ENCODE measurements around the gene MTUS2.

MTUS2 gene

DNA sequence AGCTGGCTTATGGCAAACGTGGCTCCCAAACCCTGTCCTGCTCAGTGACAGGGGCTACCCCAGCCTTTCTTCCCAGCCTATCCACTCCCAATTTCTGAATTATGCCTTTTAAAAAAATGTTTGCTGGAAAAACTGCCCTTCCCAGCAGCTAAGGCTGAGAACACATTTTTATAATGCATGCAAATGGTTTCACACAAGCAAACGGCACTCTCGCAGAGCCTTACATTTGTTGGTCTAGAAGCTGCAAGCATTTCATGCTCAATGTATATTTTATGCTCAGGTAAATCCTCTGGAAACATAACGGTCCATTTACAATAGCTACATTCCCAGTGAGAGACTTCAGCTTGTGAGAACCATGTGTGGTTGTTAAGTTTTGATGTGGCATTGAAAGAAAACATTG is 713.9 kb downstream of the MTUS2 start:
- Histone ChIP-seq H3K9me2 (replicated peaks; ENCODE audit: insufficient read depth, low read length) (no peaks in the 10 kb centered on the region), H4K20me1 (ENCODE audit: insufficient read depth, low read length) (no peaks in the 10 kb centered on the region), H3K4me3 (ENCODE audit: low read length) (no peak overlapping the region), H3K27ac (ENCODE audit: low read length) (no peak overlapping the region), H3K9ac (ENCODE audit: low read length) (no peak overlapping the region), H2AFZ (ENCODE audit: low read length) (no peak overlapping the region), H3K4me1 (ENCODE audit: low read length) (no peaks in the 10 kb centered on the region), H3K4me2 (ENCODE audit: low read depth, low read length) (no peak overlapping the region), H3K36me3 (replicated peaks; ENCODE audit: insufficient read depth, low read length) (no peaks in the 10 kb centered on the region; the same call in 1 of the 2 replicates), H3K9me3 (replicated peaks; ENCODE audit: insufficient read depth, low read length) (no peaks in the 10 kb centered on the region), H3K27me3 (replicated peaks; ENCODE audit: insufficient read depth, low read length) (no peaks in the 10 kb centered on the region), H3F3A (ENCODE audit: insufficient read depth, low read length) (no peaks in the 10 kb centered on the region), H3K79me2 (ENCODE audit: low read length) (0 out of 2 replicates have a peak, but pooled peaks cover 2% of the 10 kb centered on the region)
- no peak for DNase-seq
- TF ChIP-seq EZH2phosphoT487 (IDR thresholded peaks at IDR 0.05; ENCODE audit: low read length) (no peak), CTCF (IDR thresholded peaks at IDR 0.05; ENCODE audit: low read length) (no peak), EZH2 (optimal IDR thresholded peaks at IDR 0.05; ENCODE audit: low read depth, low read length) (no peak)

DNA sequence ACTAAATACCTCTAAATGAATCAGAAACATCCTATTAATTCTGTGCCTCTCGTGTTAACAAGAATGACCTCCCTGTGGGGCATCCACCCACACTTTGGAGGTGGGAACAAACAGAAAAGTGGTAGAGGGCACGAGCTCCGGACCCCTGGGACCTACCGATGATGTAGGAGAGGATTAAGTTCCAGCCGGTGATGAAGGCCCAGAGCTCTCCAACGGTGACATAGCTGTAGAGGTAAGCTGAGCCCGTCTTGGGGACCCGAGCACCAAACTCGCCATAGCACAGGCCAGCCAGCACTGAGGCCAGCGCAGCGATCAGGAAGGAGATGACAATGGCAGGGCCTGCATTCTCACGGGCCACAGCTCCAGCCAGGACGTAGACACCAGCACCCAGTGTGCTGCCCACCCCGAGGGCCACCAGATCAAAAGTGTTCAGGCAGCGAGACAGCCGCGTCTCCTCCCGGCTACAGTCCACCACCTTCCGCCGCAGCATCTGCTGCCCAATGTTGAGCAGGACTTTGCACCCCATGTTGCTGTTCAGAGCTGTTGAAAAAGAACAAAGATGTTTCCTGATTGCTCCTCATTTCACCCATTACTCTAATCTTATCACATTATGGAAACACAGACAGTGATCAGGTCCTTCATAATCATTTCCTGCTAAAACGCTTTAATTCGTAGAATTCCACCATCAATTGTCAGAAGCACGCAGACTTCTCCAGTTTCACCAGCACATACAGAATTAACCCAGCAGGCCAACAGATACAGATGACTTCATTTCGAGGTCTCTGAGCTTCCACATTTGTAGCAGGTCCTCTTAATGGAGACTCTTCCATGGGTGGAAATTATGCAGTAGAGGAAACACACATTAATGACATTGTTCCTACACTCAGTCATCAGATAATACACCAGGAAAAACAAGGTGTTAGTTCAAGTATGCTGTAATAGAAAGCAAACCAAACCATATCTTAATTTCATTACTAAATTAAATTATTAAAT is 715.8 kb downstream of the MTUS2 start:
- no peaks in the 10 kb centered on the region; the same call in 1 of the 2 replicates for H3K36me3 ChIP-seq (replicated peaks; ENCODE audit: insufficient read depth, low read length)
- no peak for DNase-seq

GRCh38 chr13:29536853-29537252 is 716.7 kb downstream of the MTUS2 start:
- no peak overlapping the region for H3K4me2 ChIP-seq (ENCODE audit: low read depth, low read length)
- no peak overlapping the region for H3K4me3 ChIP-seq (ENCODE audit: low read length)
- no peaks in the 10 kb centered on the region; the same call in 1 of the 2 replicates for H3K36me3 ChIP-seq (replicated peaks; ENCODE audit: insufficient read depth, low read length)
- no peaks in the 10 kb centered on the region for H3F3A ChIP-seq (ENCODE audit: insufficient read depth, low read length)
- H2AFZ ChIP-seq (ENCODE audit: low read length), result no peak overlapping the region
- no peaks in the 10 kb centered on the region for H3K4me1 ChIP-seq (ENCODE audit: low read length)
- no peak overlapping the region for H3K9ac ChIP-seq (ENCODE audit: low read length)
- H3K9me2 ChIP-seq (replicated peaks; ENCODE audit: insufficient read depth, low read length), result no peaks in the 10 kb centered on the region
- H3K27ac ChIP-seq (ENCODE audit: low read length), result no peak overlapping the region
- no peaks in the 10 kb centered on the region for H3K9me3 ChIP-seq (replicated peaks; ENCODE audit: insufficient read depth, low read length)
- no peaks in the 10 kb centered on the region for H4K20me1 ChIP-seq (ENCODE audit: insufficient read depth, low read length)
- no peak for TF ChIP-seq CTCF (IDR thresholded peaks at IDR 0.05; ENCODE audit: low read length)
- no peak for TF ChIP-seq EZH2phosphoT487 (IDR thresholded peaks at IDR 0.05; ENCODE audit: low read length)
- no peak for TF ChIP-seq EZH2 (optimal IDR thresholded peaks at IDR 0.05; ENCODE audit: low read depth, low read length)
- DNase-seq, result no peak
- H3K27me3 ChIP-seq (replicated peaks; ENCODE audit: insufficient read depth, low read length), result no peaks in the 10 kb centered on the region
- peaks cover 12% of the 10 kb centered on the region; the same call in 1 of the 2 replicates for H3K79me2 ChIP-seq (ENCODE audit: low read length)

More for the DNA sequence above, 715.8 kb downstream of the MTUS2 start:
- Histone ChIP-seq H3K27me3 (replicated peaks; ENCODE audit: insufficient read depth, low read length) (no peaks in the 10 kb centered on the region), H3K9ac (ENCODE audit: low read length) (no peak overlapping the region), H3K4me3 (ENCODE audit: low read length) (no peak overlapping the region), H3K79me2 (ENCODE audit: low read length) (peaks cover 6% of the 10 kb centered on the region; the same call in 1 of the 2 replicates), H3K27ac (ENCODE audit: low read length) (no peak overlapping the region), H3F3A (ENCODE audit: insufficient read depth, low read length) (no peaks in the 10 kb centered on the region), H3K4me2 (ENCODE audit: low read depth, low read length) (no peak overlapping the region), H3K4me1 (ENCODE audit: low read length) (no peaks in the 10 kb centered on the region), H2AFZ (ENCODE audit: low read length) (no peak overlapping the region), H4K20me1 (ENCODE audit: insufficient read depth, low read length) (no peaks in the 10 kb centered on the region), H3K9me3 (replicated peaks; ENCODE audit: insufficient read depth, low read length) (no peaks in the 10 kb centered on the region), H3K9me2 (replicated peaks; ENCODE audit: insufficient read depth, low read length) (no peaks in the 10 kb centered on the region)
- TF ChIP-seq EZH2 (optimal IDR thresholded peaks at IDR 0.05; ENCODE audit: low read depth, low read length), result no peak
- TF ChIP-seq CTCF (IDR thresholded peaks at IDR 0.05; ENCODE audit: low read length), result no peak
- TF ChIP-seq EZH2phosphoT487 (IDR thresholded peaks at IDR 0.05; ENCODE audit: low read length), result no peak

Data from MM.1S (cell line).